Stimulated activated CD8-positive, alpha-beta memory T cell treated with anti-CD3 and anti-CD28 coated beads, Interleukin-4, amount 100 ng/mL, for 24 hours (primary cell): ENCODE results near the gene PSMD11.
"Not testable (repeated sequence)": the region's sequence is repeated elsewhere in the genome, so short reads cannot be mapped to it uniquely, and the experiment has no call there.

ENCODE experiments used
- DNase-seq: peaks from one replicate; pipeline ENCODE4 v3.0.0-alpha.2; 2020; ENCODE audit warnings: low read depth

PSMD11 gene

DNA sequence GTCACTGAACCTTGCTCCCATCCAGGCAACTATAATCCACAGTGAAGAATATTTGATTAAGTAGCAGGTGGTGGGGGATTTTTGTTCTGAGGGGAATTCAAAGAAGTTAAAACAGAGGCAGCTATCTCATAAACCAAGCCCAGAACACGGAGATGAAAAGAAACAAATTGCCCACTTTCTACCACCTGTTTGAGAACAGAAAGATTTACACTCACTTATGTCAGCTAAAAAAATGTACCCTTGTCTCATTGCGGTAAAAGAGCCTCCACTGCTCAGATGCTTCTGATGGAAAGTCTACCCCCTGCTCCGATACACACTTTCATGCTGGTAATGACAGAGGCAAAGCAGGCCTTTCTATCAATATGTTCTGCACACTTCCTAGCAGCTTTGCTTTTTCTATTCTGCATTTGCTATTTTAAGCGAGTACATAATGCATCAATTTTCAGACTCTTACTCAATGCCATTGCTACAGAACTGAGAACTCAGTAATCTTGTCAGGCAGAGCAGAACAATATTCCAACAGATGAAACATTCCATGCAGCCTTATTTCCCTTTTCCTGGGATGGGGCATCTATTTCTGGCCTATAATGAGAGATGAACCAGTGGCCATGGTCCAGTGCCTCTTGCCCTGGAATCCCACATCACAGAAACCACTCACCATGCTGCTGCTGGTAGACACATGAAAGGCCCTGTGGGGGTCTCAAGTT is 71.5 kb downstream of the PSMD11 start:
- no peak for DNase-seq

DNA sequence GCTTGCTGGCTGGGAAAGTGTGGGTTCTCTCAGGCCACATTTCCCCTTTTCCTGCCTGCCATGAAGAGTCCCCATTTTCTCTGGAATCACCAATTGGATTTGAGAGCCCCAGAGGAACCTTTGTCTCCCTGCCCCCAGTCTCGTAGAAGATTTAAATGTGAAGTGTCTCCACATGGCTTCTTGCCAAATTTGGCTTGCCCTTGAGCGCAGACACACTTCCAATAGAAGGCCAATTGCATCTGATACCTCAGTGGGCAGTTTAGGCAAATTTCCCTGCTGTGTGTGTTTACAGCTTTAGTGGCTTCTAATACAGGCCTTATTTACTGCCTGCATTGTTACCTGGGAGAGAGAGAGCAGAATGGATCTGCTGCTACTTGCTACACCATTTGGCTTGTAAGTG is 72.1 kb downstream of the PSMD11 start:
- no peak for DNase-seq

DNA sequence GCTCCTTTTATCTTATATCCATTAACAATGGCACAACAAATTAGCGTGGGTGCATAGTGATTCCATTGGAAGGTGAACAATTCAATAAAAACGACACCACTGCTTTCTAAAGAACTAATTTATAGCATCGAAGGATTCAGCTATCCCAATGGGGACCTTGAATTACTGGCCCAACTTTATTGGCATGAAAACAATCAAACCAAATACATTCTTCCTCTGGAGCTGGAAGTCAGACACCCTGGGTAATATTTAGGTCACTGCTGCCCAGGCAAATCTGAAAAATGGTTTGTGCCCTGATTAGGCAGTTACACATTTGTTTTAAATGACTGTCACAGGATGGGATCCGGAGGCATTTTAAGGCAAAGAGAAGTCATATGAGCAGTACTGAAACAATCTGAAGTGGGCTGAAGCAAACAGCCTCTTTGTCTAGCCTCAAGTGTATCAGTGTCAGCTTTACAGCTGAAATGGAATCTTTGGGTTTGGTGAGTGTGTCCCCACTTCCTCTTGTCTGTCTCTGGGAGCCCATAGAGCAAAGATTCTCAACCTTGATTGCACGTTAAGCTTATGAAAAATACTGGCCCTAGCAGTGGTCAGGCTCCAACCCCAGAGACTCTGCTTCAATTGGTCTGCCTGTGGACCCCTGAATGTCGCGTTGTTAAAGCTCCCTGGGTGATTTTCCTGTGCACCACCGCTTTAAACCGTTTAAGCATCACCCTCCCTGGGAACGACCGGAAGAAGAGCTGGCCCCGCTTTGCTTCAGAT is 72.8 kb downstream of the PSMD11 start:
- no peak for DNase-seq

DNA sequence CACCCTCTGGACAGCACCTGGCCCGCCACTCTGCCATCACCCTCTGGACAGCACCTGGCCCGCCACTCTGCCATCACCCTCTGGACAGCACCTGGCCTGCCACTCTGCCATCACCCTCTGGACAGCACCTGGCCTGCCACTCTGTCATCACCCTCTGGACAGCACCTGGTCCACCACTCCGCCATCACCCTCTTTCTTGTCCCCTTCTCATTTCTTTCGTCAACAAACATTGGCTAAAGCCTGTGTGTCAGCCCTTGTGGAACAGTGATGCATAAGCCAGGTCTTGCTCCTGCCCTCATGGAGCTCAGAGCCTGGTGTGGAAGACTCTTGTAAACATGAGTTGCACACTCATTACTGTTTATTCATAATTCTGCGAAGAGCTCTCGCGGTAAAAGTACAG is 73.7 kb downstream of the PSMD11 start:
- DNase-seq = no peak

DNA sequence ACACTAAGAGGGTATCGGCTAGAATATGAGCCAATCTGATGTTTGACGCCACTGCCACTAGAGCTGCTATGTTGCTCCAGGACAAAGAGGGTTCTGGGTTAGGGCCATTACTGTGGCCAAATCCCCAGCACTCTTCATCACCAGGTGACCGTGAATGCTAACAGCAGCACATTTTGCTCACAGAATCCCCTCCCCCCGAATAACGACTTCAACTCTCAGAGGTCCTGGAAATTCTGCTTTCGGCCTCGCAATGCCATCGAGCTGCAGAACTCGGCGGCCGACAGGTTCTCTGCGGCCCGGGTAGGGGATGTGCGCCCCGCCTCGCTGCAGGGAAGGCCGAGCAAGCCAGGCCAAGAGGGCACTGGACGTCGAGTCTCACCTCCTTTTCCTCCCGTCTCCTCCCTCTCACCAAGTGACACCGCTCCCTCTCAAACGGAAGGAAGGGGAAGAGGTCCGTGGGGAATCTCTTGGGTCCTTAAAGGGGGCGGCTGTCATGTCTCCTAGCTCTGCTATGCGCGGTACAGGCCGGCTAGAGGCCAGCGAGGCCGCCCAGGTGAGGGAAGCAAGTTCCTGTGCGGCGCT is 74.4 kb downstream of the PSMD11 start:
- DNase-seq = no peak

DNA sequence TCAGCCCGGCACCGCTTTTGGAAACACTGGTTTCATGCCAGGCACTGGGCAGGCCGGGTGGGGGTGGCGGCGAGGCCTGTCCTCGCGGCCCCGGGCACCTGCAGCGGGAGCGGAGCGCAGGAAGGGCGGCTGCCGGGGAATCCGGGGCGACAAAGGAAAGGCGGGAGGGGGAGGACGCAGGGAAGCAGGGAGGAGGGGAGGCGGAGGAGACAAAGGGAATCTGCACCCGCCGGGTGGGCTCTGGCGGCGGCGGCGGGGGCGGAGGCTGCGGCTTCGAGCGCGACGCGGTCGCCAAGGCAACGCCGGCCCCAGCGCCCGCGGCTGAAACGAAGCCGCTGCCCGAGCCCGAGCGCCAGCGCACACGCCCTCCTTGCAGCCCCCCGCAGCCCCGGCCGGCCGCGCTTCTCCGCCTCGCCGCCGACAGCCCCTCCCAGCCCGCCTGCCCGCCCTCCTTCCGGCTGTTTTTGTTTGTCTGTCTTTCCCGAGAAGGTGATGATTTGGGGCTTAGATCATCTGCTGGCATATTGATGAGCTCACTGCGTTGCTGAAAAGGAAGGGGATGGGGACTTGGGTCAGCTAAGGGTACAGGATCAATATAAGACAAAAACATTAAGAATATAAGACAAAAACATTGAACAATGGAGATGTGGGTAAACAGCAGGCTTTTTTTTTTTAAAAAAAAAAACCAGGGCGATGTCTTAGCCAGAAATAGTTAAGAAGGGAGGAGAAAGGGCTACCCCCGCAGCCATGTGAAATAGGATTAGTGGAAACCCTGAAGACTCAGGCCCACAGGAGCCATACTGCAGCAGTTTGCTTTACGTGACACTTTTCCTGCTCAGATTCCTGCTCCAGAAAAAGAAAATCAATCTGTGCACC is 75.2 kb downstream of the PSMD11 start:
- peak; percentile 40 for DNase-seq

DNA sequence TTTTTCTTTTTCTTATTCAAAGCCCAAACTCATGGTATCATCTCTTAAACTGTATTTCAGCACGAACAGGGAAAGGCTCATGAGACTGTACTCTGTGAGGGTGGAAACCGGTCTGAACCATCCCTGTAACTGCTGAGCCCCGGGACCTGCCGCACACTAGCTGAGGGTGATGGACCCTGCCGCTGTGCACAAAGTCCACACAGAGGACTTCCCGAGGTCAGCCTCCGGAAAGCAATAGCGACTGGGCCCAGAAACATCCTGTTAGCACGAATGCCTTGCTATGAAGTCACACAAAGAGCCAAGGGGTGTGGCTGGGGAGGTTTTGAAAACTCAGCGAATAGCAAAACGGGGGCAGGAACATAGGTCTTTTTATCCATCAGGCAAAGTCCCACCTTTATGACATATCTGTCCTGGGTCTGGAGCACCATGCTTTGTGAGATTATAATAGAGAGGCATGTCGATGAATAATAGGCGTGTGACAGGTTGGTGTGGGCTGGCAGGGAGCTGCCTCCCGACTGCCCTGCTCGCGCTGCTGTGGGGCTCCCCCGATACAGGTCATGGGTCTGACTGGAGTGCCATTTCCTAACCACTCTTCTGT is 75.9 kb downstream of the PSMD11 start:
- DNase-seq = peak; percentile 23

DNA sequence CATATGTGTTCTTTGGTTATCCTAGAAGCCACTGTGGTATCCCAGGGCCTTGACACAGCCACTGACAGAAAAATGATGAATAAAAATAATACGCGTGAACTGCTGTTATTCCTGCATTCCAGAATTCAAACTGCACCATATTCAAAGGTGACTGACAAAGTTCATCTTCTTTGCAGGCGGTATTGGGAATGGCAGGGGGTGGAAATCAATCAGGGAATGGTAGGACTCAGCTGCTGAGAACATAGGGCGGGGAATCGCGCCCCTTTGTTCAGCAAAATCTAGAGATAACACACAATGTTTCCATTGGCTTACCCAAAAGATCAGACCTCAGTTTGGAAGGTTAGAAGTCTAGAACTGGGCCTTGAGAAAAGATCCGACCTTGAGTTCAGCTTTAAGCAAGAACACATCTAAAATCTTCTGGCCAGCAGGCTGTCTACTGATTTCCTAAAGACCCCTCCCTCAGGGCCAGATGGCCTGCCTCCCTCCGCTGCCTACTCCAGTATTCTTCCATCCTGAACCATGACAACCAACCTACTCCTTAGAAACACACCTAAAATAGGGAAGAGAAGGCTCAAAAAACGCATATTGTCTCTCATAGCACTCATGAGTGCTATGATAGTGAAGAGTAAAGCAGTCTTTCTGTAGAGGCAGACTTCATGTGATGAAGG is 76.6 kb downstream of the PSMD11 start:
- no peak for DNase-seq

DNA sequence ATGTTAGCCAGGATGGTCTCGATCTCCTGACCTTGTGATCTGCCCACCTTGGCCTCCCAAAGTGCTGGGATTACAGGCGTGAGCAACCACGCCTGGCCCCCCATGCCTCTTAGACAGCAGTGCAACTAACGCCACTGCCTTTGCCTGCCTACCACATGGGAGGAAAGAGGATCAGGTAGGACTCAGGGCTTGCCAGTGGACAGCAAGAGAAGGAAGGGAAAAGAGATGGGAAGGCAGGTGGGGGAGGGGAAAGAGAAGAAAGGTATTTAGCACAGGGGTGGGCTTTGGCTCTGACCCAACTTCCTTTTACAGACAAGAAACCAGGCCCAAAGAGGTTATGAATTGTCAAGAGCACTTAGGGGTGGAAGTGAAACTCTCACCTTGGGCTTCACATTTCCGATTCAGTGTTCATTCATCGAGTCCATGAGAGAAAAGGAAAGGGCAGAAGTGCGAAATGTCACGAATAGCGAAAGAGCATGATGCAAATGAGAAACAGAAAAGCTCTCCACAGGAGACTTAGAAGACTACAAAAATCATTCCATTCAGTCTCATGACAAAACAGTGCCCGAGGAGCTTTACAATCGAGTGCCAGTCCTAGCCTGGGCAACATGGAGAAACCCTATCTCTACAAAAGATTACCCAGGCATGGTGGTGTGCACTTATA is 78.8 kb downstream of the PSMD11 start:
- DNase-seq = no peak

DNA sequence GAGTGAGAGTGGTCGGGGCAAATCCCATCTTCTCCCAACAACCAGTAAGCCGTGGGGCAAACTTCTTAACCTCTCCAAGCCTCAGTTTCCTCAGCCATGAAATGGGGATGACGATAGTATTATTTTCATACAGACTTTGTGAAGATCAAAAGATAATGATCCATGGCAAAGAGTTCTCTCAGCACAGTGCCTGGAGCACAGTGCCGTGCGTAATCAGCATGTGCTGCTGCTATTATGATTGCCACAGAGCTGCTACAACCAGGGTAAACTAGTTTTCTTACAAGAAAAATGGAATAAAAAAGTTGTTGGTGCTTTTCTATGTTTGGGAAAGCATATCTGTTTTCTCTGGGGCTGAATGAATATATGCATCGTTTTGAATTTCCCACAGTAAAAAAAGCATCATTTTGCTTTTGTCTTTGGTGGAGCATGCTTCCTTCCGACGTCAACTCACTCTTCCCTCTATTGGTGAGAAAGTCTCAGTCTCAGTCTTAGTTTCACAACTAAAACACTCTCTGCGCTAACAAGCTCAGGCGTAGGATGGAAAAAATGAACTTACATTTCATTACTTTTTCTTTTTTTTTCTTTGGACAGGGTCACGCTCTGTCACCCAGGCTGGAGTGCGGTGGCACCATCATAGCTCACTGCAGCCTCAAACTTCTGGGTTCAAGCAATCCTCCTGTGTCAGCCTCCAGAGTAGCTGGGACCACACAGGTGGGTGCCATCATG is 79.7 kb downstream of the PSMD11 start:
- no peak for DNase-seq

DNA sequence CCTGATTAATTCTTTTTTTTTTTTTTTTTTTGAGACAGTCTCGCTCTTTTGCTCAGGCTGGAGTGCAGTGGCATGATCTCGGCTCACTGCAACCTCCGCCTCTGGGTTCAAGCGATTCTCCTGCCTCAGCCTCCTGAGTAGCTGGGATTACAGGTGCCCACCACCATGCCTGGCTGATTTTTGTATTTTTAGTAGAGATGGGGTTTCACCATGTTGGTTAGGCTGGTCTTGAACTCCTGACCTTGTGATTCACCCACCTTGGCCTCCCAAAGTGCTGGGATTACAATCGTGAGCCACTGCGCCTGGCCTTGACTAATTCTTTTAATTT is 80.2 kb downstream of the PSMD11 start:
- DNase-seq = not testable (repeated sequence)

DNA sequence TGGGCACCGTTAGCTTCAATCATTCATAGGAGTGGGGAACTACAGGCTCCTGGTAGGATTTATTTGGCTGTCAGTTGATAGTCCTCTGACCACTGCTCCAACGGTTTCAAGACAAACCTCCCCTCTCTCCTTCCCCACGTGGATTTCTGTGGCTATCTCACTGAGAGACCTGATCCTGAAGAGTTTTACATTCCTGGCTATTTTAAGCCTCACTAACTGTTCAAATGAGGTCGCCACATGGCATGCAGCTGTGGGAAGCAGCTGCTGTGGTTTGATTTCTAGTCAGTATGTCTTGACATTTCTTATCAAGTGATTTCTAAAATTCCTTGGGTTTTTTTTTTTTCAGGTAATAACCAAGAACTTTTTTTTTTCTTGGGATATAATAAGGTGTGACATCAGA is 80.8 kb downstream of the PSMD11 start:
- DNase-seq = no peak

DNA sequence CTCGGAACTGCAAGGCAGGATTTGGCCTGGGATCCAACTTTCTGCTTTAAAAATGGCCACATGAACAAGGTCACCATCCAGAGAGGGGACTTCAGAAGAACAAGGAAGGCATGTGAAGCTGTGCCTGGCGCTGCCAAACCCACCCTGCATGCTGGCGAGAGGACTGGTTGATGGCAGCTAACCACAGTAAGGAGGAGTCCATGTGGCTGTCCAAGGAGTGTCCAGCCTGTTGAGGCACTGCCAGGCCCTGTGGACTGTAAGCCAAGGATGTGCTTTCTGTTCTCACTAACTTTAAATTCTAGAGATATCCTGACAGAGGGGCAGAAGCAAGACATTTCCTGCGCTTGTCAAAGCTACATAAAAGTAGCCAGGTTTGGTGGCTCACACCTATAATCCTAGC is 82.8 kb downstream of the PSMD11 start:
- no peak for DNase-seq

DNA sequence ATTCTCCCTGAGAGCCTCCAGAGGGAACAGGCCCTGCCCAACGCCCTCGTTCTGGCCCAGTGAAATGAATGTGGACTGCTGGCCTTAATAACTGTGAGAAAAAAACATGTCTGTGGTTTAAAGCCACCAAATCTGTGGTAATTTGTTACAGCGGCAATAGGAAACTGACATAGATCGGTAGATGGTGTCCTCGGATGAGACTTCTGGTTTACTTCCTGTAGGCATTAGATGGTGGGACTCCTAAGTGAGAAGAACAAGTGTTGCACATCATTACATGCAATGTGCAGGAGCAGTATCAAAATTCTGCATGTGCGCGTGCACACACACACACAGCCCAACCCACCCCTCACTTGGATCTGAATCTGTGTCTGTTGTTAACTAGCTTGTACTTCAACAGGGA is 84.5 kb downstream of the PSMD11 start:
- DNase-seq = no peak

DNA sequence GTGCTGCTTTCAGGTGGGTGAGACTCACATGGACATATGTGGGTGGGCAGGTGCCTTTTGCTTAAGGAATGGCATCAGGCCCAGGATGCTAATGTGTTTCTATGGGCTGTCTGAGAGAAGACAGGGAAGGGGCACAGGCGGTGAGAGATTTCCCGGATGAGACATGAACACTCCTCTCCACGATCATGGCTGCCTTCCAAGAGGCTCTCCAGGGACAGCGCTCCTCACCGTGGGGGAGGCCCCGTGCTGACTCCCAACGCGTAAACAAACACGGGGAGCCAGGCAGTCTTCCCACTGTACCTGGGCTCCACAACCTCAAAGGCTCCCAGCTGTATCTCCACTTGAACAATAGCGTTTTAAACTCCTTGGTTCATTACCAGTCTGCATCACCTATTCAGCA is 85.3 kb downstream of the PSMD11 start:
- no peak for DNase-seq
